Fibroblast of peridontal ligament (primary cell): ENCODE data around the gene GLT8D2.

ENCODE experiments used
- DNase-seq: peaks from one replicate; pipeline ENCODE4 v3.0.0-alpha.2; 2010; ENCODE audit errors: extremely low read depth

GLT8D2 gene

DNA sequence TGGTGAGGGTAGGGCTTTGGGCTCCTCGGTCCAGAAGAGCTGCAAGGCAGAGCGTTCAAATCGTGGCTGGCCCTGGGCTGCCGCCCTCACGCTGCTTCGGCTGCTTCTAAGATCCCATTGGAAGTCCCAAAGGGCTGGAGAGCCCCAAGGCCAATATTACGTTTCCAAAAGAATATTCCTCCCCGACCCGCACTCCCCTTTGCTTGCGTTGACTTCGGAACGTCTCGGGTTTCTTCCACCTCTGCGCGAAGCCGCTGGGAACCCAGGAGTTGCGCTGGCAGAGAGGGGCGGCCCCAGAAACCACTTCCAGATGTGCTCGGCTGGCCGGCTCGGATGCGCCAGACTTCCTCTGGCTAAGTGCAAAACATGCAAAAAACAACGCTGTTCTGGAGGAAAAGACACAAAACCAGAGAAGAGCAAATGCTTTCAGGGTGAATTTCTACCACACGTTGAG lies at the start of gene GLT8D2:
GLT8D2 (minus strand) TSS at position 285 of the 454 bp plus-strand sequence. CDS start 30,539 bp downstream, outside the sequence.
- DNase-seq = peak; percentile 93

DNA sequence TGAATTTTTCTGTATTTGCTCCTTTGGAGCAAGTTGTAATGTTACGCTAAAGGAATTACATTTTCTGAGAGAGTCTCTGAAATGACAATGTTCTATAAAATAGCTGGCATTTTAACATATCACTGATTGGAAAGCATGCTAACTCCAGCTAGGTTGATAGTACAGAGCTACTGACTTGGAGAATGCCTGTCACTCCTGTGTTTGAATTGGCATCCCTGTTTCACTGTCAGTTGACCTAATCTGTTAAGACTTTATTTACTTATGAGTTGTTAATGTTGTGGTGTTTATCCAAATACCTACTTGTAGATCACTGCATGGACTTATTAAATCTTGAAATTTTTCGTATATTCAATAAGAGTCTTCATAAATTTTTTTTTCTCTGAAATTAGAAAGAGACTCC lies 48.0 kb upstream of the GLT8D2 start:
- DNase-seq = no peak

DNA sequence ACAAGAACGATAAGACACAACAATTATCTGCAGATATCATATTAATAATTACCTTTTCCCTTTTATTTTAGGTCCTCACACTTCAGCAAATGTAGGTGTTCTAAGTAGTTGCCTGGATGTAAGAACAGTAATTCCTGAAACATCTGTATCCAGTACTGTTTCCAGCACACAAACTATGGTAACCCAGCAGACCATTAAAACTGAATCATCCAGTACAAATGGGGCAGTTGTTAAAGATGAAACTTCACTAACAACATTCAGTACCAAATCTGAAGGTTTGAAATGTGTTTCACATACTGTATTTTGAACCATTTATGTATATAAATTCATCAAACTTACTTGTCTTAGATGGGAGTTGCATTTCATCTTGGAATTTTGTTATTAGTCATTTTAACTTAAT lies 45.3 kb upstream of the GLT8D2 start:
- DNase-seq = peak; percentile 29

DNA sequence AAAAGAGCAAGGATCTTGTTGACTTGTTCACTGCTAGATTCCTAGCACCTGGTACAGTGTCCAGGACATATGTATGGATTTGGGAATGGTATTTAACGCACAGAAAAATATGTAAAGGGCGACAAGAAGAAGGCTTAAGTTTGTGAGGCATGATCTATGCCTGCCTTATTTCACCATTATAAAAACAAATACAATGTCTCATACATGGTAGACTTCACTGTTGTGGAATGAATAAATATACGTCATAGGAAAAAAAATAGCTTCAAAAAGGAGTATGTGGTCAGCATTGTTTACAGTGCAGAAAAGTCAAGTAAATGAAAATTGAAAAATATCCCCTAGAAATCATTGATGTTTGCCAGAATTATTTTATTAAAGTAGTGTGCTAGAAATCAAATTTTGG lies 44.3 kb upstream of the GLT8D2 start:
- DNase-seq = peak; percentile 76

GRCh38 chr12:104091136-104091535 lies 41.1 kb upstream of the GLT8D2 start:
- no peak for DNase-seq

- DNase-seq = no peak
Measured at GRCh38 chr12:104090685-104091084, 40.7 kb upstream of the GLT8D2 start.

DNA sequence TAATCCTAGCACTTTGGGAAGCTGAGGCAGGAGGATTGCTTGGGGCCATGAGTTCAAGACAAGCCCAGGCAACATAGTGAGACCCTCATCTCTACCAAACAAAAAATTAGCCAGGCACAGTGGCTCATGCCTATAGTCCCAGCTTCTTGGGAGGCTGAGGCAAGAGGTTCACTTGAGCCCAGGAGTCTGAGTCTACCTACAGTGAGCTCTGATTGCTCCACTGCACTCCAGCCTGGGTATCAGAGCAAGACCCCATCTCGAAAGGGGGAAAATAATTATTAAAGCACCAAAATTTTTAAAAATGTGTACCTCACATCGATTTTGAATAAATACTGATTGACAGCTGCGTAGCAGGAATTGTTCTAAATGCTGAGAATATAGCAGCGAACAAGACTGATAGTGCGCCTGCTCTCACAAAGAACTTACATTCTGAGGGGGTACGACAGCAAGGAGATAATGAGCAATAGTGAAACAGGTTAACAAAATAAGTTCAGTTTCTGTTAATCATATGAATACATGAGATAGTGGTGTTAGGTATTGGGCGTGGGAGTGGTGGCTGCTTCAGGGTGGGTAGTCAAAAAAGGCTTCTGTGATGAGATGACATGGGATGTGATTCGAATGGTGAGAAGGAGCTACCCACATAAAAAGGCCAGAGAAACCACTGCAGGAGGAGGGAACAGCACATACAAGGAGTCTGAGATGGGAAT lies 33.9 kb upstream of the GLT8D2 start:
- no peak for DNase-seq

DNA sequence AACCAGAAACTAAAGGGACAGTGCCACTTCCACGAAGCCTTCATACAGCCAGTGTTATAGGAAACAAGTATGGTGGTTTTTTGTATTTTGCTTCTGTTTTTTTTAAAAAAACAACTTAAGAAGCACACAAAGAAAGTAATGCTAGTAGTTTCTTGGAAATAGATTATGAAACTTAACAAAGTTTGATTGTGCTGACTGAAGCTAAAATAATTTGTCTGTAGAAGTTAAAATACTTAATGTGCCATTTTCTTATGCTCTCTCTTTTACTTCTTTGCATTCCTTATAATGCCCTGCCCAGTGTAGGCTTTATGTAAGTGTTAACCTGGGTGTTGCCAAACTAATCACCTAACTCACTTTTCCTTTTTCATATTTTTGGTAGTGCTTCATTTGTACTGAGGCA lies 30.8 kb upstream of the GLT8D2 start:
- DNase-seq = no peak

GRCh38 chr12:104079024-104079423 lies 29.0 kb upstream of the GLT8D2 start:
- no peak for DNase-seq

DNA sequence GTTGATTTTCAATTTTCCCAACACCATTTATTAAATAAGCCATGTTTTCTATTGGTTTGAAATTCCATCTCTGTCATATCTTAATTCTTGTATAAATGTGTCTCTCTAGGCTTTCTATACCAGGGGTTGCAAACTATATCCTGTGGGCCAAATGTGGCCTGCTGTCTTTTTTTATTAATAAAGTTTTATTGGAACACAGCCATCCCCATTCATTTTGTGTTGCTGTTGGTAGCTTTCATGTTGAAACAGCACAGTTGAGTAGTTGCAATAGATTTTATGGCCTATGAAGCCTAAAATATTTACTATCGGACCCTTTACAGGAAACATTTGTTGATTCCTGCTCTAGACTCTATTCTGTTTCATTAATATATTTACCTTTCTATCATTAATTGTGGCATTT lies 23.7 kb upstream of the GLT8D2 start:
- no peak for DNase-seq

DNA sequence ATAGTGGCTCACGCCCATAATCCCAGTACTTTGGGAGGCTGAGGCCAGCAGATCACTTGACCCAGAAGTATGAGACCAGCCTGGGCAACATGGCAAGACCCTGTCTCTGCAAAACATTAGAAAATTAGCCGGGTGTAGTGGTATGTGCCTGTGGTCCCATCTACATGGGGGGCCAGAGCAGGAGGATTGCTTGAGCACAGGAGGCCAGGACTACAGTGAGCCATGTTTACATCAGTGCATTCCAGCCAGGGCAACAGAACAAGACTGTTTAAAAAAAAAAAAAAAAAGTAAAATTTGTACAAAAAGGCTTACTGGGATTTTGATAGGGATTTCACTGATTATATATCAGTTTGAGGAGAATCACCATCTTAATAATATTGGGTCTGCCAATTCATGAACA lies 22.1 kb upstream of the GLT8D2 start:
- DNase-seq = no peak

GRCh38 chr12:104064842-104065427 lies 14.9 kb upstream of the GLT8D2 start:
- DNase-seq = no peak

DNA sequence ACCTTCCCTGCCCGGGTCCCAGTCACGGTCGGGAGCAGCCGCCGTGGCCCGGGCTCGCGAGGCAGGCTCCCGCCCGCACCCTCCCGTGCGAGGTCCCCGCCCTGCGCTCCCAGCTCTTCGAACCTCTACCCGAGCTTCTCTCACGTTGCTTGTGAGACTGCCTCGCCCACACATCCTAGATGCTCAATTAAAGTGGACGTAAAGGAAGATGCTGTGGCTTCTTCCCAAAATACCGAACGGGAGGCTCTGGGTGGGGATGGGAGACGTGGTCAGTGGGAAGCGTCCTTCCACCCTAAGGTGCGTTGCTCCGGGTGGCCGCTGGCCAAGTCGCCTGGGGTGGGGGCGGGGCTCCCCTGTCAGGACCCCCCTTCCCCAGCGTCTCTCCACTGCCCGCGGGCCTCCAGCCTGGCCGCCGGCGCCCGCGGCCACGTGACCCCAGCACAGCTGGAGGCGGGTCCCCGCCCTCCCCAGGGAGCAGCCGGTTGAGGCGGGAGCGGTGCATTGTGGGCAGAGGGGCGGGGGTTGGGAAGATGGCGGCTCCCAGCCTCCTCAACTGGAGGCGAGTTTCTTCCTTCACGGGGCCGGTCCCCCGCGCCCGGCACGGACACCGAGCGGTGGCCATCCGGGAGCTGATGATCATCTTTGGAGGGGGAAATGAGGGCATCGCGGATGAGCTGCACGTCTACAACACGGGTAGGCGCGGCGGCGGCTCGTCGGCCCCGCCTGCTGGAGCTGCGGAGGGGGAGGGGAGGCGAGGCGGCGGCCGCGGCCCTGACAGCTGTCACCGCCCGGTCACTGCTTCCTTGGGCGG lies 14.2 kb upstream of the GLT8D2 start, which contains the start of gene HCFC2:
HCFC2 (plus strand) TSS at position 501 of the 811 bp plus-strand sequence; CDS start at position 531, 30 bp downstream.
- peak; percentile 81 for DNase-seq

DNA sequence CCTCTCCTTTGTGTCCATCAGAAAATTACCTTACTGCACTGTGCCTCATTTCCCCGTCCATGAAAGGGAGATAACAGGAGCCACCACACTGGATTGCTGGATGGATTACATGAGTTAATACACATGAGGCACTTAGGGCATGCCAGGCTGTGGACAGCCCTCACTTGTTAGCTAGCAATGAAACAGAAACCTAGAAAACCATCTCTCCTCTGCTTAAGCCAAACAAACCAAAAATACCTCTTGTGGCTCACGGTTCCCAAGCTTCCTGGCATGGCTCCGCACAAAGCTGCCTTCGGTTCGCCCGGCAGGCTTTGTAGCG lies 13.7 kb upstream of the GLT8D2 start:
- peak; percentile 72 for DNase-seq

DNA sequence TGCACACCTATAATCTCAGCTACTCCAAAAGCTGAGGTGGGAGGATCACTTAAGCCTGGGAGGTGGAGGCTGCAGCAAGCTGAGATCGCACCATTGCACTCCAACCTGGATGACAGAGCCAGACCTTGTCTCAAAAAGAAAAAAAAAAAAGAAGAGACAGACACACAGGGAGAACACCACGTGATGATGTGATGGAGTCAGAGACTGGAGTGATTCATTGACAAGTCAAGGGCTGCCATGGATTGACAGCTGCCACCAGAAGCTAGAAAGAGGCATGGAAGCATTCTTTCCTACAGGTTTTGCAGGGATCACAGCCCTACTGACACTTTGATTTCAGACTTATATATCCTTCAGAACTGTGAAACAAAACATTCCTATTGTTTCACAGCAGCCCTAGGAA lies 10.8 kb upstream of the GLT8D2 start:
- DNase-seq = no peak

DNA sequence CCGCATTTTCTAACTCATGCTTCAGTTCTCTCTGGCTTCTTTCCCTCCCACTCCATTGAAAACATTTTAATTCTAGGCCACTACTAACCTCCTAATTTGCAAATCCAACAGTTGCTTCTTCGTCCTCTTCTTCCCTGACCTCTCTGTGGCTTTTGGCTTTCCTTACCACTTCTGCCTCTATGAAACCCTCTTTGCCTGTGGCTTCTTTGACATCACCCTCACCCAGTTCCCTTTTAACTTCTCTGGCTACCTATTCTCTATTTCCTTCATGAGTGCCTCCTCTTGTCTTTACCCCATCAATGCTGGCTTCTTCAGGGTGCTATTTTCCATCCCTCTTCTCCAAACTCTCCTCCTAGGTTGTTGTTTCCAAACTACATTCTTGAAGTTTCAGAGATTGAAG lies 10.0 kb upstream of the GLT8D2 start:
- DNase-seq = no peak

- DNase-seq = no peak
Measured at GRCh38 chr12:104058802-104059201, 8.8 kb upstream of the GLT8D2 start.

DNA sequence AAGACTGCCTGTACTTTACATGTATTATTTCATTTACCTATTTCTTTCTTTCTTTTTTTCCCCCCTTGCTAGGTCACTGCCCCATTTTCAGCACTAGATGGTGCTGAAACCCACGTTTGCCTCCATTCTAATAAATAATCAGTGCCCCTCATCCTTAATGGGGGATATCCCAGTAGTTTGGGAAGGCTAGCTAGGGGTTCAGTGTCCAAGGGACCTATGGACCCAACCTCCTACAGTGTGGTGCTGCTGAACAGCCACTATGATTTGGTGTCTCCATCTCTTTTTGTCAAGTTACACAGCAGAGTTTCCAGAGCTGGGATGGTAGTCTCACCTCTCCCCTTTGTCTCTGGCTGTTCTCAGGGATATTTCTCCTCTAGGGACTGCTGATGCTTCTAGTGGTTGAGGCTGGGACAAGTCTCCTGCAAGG lies 7.8 kb upstream of the GLT8D2 start:
- peak; percentile 36 for DNase-seq

DNA sequence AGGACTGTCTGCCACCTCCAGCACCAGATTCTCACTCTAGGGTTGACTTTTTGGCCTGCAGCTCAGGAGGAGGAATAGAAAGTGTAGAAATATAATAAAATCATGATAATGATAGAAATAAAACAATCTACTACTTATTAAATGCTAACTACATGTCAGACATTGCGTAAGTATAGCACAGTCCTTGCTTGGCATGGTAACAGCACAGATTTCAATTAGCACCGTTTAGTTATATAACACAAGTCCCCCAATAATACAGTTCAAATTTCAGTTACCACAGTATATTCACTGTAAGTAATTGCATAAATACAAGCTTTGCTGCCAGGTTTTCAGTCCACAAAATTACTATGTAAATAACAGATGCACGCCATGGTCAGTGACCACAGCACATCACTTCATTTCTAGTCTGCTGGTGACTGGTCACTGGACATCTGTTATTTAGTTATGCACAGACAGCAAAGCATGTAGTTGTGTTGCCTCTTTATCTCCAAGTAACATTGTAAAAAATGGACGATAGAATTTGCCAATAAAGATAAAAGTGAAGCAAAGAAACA lies 6.5 kb upstream of the GLT8D2 start:
- DNase-seq = peak; percentile 79

DNA sequence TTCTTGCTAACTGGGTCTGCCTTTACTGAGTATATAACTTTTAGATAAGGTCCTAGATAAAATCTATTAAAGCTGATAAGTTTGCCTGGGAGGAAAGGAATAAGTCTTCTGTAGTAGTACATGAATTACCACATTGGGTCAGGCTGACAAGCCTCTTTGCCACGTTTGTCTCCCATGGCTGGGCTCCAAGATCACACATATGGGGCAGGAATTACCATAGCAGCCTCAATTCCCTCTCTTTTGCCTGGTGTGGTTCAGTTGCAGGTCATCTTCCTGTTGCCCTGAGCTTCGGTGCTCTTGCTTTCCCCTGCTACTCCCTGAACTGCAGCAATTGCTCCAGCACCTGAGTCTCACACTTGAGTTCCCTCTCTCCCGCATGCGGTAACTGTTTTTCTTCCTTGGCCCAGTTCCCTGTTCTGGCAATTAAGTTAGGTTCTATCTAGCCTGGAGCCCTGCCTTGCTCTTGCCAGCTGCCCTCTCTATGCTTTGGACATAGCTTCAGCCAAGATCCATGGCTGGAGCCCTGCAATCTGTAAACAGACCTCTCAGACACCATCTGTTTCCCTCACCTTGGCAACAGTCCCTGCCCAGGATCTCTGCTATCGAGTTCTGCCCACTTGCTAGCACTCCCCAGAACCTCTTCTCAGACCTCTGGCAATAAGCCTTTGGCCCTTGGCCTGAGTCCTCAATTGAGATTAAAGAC lies 5.8 kb upstream of the GLT8D2 start:
- DNase-seq = peak; percentile 79

- DNase-seq = no peak
Measured at GRCh38 chr12:104054681-104055346, 4.8 kb upstream of the GLT8D2 start.
